ENCODE results near the gene USP53. TPM values are rescaled to one million over a fixed set of nuclear protein-coding genes. Genes with fewer than 3 reads are reported as not detected.
A peak's percentile ranks its signal among the peaks of the same experiment; 100 is the strongest.
"Not testable (repeated sequence)": the region's sequence is repeated elsewhere in the genome, so short reads cannot be mapped to it uniquely, and the experiment has no call there.

Gene USP53
- total RNA-seq, 1 experiment from 2014 or later: 20.1 TPM

DNA sequence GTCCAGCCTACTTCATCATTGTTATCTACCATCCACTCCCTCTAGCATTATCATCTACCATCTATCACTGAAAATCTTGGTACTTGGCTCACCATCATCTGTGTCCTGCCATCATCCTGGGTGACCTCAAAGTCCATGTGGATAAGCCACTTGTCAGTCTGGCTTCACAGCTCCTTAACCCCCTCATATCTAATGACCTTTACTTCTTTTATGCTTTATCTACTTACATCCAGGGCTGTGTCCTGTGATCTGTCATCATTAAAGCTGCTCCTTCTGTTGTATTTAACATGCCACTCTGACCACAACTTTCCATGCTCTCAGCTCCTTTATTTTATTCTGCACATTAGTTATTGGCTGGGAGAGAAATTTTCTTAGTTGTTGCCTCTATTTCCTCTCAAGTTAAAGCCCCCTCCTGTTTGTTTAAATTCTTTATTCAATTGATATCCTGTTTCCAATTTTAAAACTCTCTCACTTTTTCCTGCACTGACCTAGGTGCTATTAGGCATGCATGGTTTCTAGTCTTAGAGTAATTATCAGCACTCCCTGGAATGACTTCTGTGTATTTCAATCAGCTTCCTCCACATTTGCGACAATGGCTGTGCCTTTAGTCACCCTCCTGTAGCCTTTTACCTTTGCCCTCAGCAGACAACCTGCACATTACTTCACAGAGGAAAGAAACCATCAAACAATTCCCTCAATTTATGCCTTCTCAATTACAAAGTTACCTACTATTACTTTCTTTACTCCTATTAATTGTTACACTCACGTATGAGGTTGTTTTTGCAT, 117.5 kb downstream of the USP53 start (continued):
- TF ChIP-seq USF2 (CRISPR knock-in tag; IDR thresholded peaks at IDR 0.05): no peak

- H3K27ac Mint-ChIP-seq; ATAC-seq; POLR2A ChIA-PET; H3K9me3 Mint-ChIP-seq; H3K4me1 Mint-ChIP-seq; DNase-seq (ENCODE audit: low spot score); CTCF ChIA-PET; H3K27me3 Mint-ChIP-seq (ENCODE audit: low read depth); H3K36me3 Mint-ChIP-seq; H3K4me3 Mint-ChIP-seq: not testable (repeated sequence)
Measured at GRCh38 chr4:119336332-119336979, 123.9 kb downstream of the USP53 start.

GRCh38 chr4:119337010-119337409, 124.5 kb downstream of the USP53 start:
- TF ChIP-seq TEAD1 (CRISPR knock-in tag; IDR thresholded peaks at IDR 0.05): no peak
- TF ChIP-seq, protein P1, sequence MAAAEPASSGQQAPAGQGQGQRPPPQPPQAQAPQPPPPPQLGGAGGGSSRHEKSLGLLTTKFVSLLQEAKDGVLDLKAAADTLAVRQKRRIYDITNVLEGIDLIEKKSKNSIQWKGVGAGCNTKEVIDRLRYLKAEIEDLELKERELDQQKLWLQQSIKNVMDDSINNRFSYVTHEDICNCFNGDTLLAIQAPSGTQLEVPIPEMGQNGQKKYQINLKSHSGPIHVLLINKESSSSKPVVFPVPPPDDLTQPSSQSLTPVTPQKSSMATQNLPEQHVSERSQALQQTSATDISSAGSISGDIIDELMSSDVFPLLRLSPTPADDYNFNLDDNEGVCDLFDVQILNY (CRISPR knock-in tag; IDR thresholded peaks at IDR 0.05): no peak
- TF ChIP-seq ZBTB43 (CRISPR knock-in tag; IDR thresholded peaks at IDR 0.05): no peak
- TF ChIP-seq ZNF423 (CRISPR knock-in tag; IDR thresholded peaks at IDR 0.05): no peak
- no peak for TF ChIP-seq NFE2L1 (CRISPR knock-in tag; IDR thresholded peaks at IDR 0.05)
- TF ChIP-seq FOXP4 (CRISPR knock-in tag; IDR thresholded peaks at IDR 0.05): no peak
- TF ChIP-seq, protein P2, sequence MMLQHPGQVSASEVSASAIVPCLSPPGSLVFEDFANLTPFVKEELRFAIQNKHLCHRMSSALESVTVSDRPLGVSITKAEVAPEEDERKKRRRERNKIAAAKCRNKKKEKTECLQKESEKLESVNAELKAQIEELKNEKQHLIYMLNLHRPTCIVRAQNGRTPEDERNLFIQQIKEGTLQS (CRISPR knock-in tag; conservative IDR thresholded peaks at IDR 0.05): no peak
- no peaks in the 10 kb centered on the region for H3K4me1 Mint-ChIP-seq
- H3K4me3 Mint-ChIP-seq: no peak overlapping the region
- ATAC-seq (no peak), DNase-seq (ENCODE audit: low spot score) (no peak)
- CTCF ChIA-PET: no interaction called here
- H3K27me3 Mint-ChIP-seq (ENCODE audit: low read depth): no peaks in the 10 kb centered on the region
- no peaks in the 10 kb centered on the region for H3K9me3 Mint-ChIP-seq
- POLR2A ChIA-PET: no interaction called here
- peak overlapping the region; percentile 5; the same call in 1 of the 2 replicates for H3K27ac Mint-ChIP-seq
- H3K36me3 Mint-ChIP-seq: no peaks in the 10 kb centered on the region

DNA sequence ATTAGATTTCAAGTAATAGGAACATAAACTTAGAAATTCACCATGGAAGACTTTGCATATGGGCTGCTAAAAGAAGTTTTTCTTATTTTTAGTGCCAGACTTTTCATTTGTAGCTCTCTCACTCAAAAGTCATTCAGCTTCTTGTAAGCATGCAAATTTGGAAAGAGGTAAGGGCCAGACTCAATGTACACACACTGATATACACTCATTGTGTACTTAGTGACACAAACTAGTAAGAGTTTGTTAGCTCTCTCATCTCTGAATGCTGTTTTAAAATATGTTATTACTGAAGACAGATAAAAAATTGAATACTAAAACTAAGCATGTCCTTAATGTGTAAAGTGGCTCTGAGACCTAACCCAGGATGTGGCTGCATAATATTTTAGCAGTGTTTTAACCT, 127.4 kb downstream of the USP53 start:
- POLR2A ChIA-PET; H3K27ac Mint-ChIP-seq; ATAC-seq; H3K4me1 Mint-ChIP-seq; H3K27me3 Mint-ChIP-seq (ENCODE audit: low read depth); DNase-seq (ENCODE audit: low spot score); H3K9me3 Mint-ChIP-seq; CTCF ChIA-PET; H3K4me3 Mint-ChIP-seq; H3K36me3 Mint-ChIP-seq: not testable (repeated sequence)

- H3K9me3 Mint-ChIP-seq; POLR2A ChIA-PET; H3K36me3 Mint-ChIP-seq; H3K4me3 Mint-ChIP-seq; H3K27me3 Mint-ChIP-seq (ENCODE audit: low read depth); DNase-seq (ENCODE audit: low spot score); ATAC-seq; CTCF ChIA-PET; H3K27ac Mint-ChIP-seq; H3K4me1 Mint-ChIP-seq: not testable (repeated sequence)
Measured at GRCh38 chr4:119343293-119343692, 130.8 kb downstream of the USP53 start.

Other genes with a start within 250 kb of the USP53 start
- gene MYOZ2, start 76.9 kb upstream of the USP53 start, total RNA-seq (2021): not detected in 3 replicates
- not detected in 3 replicates for gene FABP2, start 109.4 kb downstream of the USP53 start, total RNA-seq (2021)